ENCODE measurements around the gene PGM1. TPM values are rescaled to one million over a fixed set of nuclear protein-coding genes. Genes with fewer than 3 reads are reported as not detected.
A peak's percentile ranks its signal among the peaks of the same experiment; 100 is the strongest.

Gene PGM1
- total RNA-seq, 1 experiment from 2014 or later = 77.2 TPM

DNA sequence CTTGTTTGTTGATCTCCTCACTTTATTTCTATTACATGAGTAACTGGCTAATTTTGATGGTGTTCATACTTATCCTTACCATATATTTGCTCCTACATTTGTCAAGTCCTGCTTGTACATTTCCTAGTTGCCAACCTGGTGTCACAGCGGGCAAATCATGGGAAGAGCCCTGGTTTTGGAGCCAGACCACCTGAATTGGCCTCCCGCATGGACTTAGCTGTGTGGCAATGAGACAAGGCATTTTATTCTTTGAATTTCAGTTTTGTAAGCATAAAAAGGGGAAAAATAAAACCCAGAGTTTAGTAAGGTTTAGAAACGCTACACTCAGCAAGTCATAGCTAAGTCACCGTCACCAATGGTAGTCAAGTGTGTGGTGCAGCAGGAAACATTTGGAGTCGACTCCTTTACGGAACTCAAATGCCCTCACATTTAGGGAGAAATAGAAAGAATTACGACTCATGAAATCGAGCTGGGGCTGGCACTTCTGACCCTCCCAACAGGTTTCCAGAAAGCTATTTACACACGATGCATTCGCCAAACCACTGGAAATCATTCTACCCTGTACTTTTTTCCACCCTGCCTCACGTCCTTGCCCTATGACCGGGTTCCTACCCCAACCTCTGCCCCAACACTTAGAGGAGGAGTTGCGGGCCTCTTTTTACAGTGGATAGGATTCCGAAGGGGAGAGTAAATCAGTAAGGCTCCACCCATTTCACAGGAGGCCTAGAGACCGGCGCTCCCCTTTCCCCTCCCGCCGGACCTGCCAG, 492 bp upstream of the PGM1 start:
- ChIA-PET POLR2A (interaction anchor here (0.6 kb wide), 2 partner anchors 155 to 282 kb away, joined by 3 to 7 read pairs; no protein-coding TSS in a partner anchor), CTCF (interaction anchor here (0.6 kb wide), 1 partner anchor 17 kb away, joined by 3 read pairs; no protein-coding TSS in a partner anchor)
- intact Hi-C loops (cut with micrococcal nuclease; ENCODE audit: unreplicated experiment) (no loop called here), in situ Hi-C loops (cut with HindIII; ENCODE audit: low pct_unique_long_range_greater_than_20kb, low sequenced_read_pairs) (no loop called here)
- H3K36me3 ChIP-seq (ENCODE audit: control insufficient read depth, insufficient read depth, low read length) = no peaks in the 10 kb centered on the region
- BruUV-seq (replicated peaks) = no TSS peak
- no peaks in the 10 kb centered on the region for H3K9me3 ChIP-seq (ENCODE audit: control insufficient read depth, insufficient read depth, low read depth, low read length)
- no peak for ATAC-seq
- H3K27ac ChIP-seq (ENCODE audit: low read length) = peak overlapping the region; percentile 86
- TF ChIP-seq, protein P1, sequence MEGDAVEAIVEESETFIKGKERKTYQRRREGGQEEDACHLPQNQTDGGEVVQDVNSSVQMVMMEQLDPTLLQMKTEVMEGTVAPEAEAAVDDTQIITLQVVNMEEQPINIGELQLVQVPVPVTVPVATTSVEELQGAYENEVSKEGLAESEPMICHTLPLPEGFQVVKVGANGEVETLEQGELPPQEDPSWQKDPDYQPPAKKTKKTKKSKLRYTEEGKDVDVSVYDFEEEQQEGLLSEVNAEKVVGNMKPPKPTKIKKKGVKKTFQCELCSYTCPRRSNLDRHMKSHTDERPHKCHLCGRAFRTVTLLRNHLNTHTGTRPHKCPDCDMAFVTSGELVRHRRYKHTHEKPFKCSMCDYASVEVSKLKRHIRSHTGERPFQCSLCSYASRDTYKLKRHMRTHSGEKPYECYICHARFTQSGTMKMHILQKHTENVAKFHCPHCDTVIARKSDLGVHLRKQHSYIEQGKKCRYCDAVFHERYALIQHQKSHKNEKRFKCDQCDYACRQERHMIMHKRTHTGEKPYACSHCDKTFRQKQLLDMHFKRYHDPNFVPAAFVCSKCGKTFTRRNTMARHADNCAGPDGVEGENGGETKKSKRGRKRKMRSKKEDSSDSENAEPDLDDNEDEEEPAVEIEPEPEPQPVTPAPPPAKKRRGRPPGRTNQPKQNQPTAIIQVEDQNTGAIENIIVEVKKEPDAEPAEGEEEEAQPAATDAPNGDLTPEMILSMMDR (IDR thresholded peaks at IDR 0.05) = no peak
- no peak for TF ChIP-seq TCF7L2 (IDR thresholded peaks at IDR 0.05; ENCODE audit: low read depth, low read length)
- no peak for TF ChIP-seq SIN3A (IDR thresholded peaks at IDR 0.05; ENCODE audit: borderline replicate concordance, insufficient read depth, low read depth, low read length)
- TF ChIP-seq, protein P2, sequence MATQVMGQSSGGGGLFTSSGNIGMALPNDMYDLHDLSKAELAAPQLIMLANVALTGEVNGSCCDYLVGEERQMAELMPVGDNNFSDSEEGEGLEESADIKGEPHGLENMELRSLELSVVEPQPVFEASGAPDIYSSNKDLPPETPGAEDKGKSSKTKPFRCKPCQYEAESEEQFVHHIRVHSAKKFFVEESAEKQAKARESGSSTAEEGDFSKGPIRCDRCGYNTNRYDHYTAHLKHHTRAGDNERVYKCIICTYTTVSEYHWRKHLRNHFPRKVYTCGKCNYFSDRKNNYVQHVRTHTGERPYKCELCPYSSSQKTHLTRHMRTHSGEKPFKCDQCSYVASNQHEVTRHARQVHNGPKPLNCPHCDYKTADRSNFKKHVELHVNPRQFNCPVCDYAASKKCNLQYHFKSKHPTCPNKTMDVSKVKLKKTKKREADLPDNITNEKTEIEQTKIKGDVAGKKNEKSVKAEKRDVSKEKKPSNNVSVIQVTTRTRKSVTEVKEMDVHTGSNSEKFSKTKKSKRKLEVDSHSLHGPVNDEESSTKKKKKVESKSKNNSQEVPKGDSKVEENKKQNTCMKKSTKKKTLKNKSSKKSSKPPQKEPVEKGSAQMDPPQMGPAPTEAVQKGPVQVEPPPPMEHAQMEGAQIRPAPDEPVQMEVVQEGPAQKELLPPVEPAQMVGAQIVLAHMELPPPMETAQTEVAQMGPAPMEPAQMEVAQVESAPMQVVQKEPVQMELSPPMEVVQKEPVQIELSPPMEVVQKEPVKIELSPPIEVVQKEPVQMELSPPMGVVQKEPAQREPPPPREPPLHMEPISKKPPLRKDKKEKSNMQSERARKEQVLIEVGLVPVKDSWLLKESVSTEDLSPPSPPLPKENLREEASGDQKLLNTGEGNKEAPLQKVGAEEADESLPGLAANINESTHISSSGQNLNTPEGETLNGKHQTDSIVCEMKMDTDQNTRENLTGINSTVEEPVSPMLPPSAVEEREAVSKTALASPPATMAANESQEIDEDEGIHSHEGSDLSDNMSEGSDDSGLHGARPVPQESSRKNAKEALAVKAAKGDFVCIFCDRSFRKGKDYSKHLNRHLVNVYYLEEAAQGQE (IDR thresholded peaks at IDR 0.05; ENCODE audit: insufficient read depth in 1 of 2, low read depth in 2 of 2, low read length in 1 of 2) = no peak
- TF ChIP-seq POLR2AphosphoS5 (IDR thresholded peaks at IDR 0.05; ENCODE audit: low read depth, low read length) = no peak
- peak overlapping the region; percentile 70 to 88 for H3K4me3 ChIP-seq (ENCODE audit: low read depth in 2 of 2, low read length in 2 of 2)
- H3K27me3 ChIP-seq (ENCODE audit: control insufficient read depth, insufficient read depth, low read length) = no peaks in the 10 kb centered on the region
- peaks cover 21% of the 10 kb centered on the region for H3K4me1 ChIP-seq (ENCODE audit: control insufficient read depth, insufficient read depth, low read length)
- peak; percentile 18 for DNase-seq (ENCODE audit: low read depth, low spot score)

DNA sequence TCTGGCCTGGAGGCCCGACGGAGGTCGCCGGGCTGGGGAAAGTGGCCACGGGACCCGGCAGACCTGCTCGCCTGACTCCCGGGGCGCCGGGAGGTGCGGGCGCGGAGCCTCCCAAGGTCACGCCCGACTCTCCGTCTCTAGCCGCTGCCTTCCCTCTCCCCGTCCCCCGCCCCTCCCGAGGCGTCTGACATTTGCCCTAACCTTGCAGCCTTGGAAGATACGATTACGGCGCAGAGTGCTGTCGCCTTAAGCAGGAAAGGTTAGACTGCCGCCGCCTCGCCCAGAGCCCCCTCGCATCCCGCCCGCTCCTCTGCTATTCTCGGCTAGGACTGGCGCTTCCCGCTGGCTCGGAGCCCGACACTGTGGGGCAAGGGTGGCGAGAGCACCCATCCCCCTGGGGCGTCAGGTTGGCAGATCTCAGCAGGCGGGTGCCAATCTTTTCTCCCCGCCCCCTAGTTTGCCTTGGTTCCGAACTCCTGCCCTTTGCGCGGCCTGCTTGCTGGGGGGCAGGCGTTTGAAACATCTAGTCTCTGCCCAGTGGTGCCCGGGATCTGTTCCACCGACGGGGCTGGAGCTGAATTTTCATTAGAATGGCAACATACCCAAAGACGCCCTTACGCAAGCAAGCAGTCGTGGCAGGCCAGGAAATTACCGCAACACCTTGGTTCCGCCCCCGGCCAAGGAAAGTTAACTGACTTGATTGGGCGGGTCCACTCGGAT, 835 bp downstream of the PGM1 start:
- intact Hi-C loops (cut with micrococcal nuclease; ENCODE audit: unreplicated experiment) = no loop called here
- Histone ChIP-seq H3K4me1 (ENCODE audit: control insufficient read depth, insufficient read depth, low read length) (peaks cover 21% of the 10 kb centered on the region), H3K36me3 (ENCODE audit: control insufficient read depth, insufficient read depth, low read length) (no peaks in the 10 kb centered on the region), H3K4me3 (ENCODE audit: low read depth in 2 of 2, low read length in 2 of 2) (peak overlapping the region; percentile 70 to 88), H3K9me3 (ENCODE audit: control insufficient read depth, insufficient read depth, low read depth, low read length) (no peaks in the 10 kb centered on the region), H3K27me3 (ENCODE audit: control insufficient read depth, insufficient read depth, low read length) (no peaks in the 10 kb centered on the region), H3K27ac (ENCODE audit: low read length) (peak overlapping the region; percentile 86)
- ATAC-seq = peak; percentile 78
- BruUV-seq (replicated peaks) = no TSS peak
- peak; percentile 28 for DNase-seq (ENCODE audit: low read depth, low spot score)
- in situ Hi-C loops (cut with HindIII; ENCODE audit: low pct_unique_long_range_greater_than_20kb, low sequenced_read_pairs) = no loop called here
- TF ChIP-seq SIN3A (IDR thresholded peaks at IDR 0.05; ENCODE audit: borderline replicate concordance, insufficient read depth, low read depth, low read length) (no peak), TCF7L2 (IDR thresholded peaks at IDR 0.05; ENCODE audit: low read depth, low read length) (no peak), POLR2AphosphoS5 (IDR thresholded peaks at IDR 0.05; ENCODE audit: low read depth, low read length) (no peak)
- TF ChIP-seq, protein P2 (IDR thresholded peaks at IDR 0.05; ENCODE audit: insufficient read depth in 1 of 2, low read depth in 2 of 2, low read length in 1 of 2) = no peak
- TF ChIP-seq, protein P1 (IDR thresholded peaks at IDR 0.05) = no peak
- CTCF ChIA-PET = no interaction called here
- POLR2A ChIA-PET = no interaction called here

Measured in Panc1 (cell line).